GM12878 (cell line): ENCODE data around the gene PITX1. TPM values are rescaled to one million over a fixed set of nuclear protein-coding genes. Genes with fewer than 3 reads are reported as not detected.

Source experiments
- SIN3A ChIP-seq: IDR thresholded peaks from 2 replicates; pipeline ENCODE4 v1.6.1; 2012; ENCODE audit warnings: low read depth, low read length, improper control_type of control experiment
- polyA plus RNA-seq, 11 experiments: library from polyadenylated mRNA; depleted of rRNA in 4 of 11; unstranded in 6 of 11; stranded (reverse) in 5 of 11; fragments of >200 nt; fragmentation: Nextera tagmentation in 4 of 11; fragmentation: Illumina TruSeq in 1 of 11; extraction: Ambion mirVana in 4 of 11; extraction: Trizol in 1 of 11; gene quantifications; 1 replicate in 1 of 11; 2 replicates in 10 of 11; pipeline versions ENCODE4 v1.2.1 to v1.2.3, GENCODE V29; 2011 to 2016; ENCODE audit warnings: inconsistent platforms in 2 of 11, missing spikeins in 2 of 11, low read depth in 1 of 11
- total RNA-seq, 4 experiments: library from RNA; depleted of rRNA in 3 of 4; stranded (reverse); fragments of >200 nt in 3 of 4; fragmentation: Illumina TruSeq in 1 of 4; extraction: Trizol in 1 of 4; gene quantifications; 2 replicates each; pipeline versions ENCODE4 v1.2.1 to v1.2.3, GENCODE V29; 2013 to 2021
- TF ChIP-seq, protein P1 (sequence below): IDR thresholded peaks from 2 replicates; pipeline ENCODE4 v1.6.1; 2012; ENCODE audit warnings: low read depth, low read length, improper control_type of control experiment
- TF ChIP-seq, protein P2 (sequence below): fragments of 450-650 bp; IDR thresholded peaks from 2 replicates; pipeline ENCODE4 v1.6.1; 2014; ENCODE audit warnings: mild to moderate bottlenecking
- TF ChIP-seq, protein P3 (sequence below): fragments of 450-650 bp; IDR thresholded peaks from 2 replicates; pipeline ENCODE4 v1.6.1; 2017; ENCODE audit warnings: mild to moderate bottlenecking, moderate library complexity

Gene PITX1
- total and polyA plus RNA-seq, 10 of the 15 experiments (the other 5 are each of a cell fraction or from before 2014, with no cell fraction given): 0.16 to 1.1 (median 0.68) TPM; not detected in 5

DNA sequence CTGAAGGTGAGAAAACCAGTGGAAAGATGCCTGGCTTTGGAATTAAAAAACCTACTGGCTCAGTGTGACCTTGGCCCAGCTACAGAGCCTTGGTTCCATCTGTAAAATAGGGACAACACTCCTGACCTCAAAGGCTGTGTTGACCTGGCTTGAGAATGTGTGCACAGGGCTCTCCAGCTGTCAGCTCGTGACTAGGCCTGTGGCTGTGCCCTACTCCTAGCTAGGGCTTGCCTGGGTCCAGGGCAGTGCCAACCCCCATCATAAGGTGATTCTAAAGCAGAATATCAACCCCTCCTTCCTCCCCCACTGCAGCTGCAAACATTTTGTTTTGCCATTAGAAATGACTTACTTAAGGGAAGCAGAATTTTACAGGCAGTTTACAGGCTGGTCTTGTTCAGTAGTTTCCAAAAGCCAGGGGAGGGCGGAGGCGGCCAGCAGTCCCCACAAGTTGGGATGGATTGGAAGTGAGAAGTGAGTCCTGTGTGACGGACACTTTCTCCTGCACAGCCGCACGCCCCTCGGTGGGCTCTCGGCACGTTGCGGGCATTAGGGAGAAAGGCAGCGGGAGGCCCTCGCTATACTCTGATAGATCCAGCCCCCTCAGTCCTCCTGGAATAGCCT lies 7.3 kb downstream of the PITX1 start (continued):
- TF ChIP-seq SIN3A: no peak
- TF ChIP-seq, protein P1, sequence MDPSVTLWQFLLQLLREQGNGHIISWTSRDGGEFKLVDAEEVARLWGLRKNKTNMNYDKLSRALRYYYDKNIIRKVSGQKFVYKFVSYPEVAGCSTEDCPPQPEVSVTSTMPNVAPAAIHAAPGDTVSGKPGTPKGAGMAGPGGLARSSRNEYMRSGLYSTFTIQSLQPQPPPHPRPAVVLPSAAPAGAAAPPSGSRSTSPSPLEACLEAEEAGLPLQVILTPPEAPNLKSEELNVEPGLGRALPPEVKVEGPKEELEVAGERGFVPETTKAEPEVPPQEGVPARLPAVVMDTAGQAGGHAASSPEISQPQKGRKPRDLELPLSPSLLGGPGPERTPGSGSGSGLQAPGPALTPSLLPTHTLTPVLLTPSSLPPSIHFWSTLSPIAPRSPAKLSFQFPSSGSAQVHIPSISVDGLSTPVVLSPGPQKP: no peak
- TF ChIP-seq, protein P2, sequence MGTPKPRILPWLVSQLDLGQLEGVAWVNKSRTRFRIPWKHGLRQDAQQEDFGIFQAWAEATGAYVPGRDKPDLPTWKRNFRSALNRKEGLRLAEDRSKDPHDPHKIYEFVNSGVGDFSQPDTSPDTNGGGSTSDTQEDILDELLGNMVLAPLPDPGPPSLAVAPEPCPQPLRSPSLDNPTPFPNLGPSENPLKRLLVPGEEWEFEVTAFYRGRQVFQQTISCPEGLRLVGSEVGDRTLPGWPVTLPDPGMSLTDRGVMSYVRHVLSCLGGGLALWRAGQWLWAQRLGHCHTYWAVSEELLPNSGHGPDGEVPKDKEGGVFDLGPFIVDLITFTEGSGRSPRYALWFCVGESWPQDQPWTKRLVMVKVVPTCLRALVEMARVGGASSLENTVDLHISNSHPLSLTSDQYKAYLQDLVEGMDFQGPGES: no peak
- TF ChIP-seq, protein P3, sequence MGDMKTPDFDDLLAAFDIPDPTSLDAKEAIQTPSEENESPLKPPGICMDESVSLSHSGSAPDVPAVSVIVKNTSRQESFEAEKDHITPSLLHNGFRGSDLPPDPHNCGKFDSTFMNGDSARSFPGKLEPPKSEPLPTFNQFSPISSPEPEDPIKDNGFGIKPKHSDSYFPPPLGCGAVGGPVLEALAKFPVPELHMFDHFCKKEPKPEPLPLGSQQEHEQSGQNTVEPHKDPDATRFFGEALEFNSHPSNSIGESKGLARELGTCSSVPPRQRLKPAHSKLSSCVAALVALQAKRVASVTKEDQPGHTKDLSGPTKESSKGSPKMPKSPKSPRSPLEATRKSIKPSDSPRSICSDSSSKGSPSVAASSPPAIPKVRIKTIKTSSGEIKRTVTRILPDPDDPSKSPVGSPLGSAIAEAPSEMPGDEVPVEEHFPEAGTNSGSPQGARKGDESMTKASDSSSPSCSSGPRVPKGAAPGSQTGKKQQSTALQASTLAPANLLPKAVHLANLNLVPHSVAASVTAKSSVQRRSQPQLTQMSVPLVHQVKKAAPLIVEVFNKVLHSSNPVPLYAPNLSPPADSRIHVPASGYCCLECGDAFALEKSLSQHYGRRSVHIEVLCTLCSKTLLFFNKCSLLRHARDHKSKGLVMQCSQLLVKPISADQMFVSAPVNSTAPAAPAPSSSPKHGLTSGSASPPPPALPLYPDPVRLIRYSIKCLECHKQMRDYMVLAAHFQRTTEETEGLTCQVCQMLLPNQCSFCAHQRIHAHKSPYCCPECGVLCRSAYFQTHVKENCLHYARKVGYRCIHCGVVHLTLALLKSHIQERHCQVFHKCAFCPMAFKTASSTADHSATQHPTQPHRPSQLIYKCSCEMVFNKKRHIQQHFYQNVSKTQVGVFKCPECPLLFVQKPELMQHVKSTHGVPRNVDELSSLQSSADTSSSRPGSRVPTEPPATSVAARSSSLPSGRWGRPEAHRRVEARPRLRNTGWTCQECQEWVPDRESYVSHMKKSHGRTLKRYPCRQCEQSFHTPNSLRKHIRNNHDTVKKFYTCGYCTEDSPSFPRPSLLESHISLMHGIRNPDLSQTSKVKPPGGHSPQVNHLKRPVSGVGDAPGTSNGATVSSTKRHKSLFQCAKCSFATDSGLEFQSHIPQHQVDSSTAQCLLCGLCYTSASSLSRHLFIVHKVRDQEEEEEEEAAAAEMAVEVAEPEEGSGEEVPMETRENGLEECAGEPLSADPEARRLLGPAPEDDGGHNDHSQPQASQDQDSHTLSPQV: no peak
